ENCODE results near the gene ATP1B4.
"Not testable (repeated sequence)": the region's sequence is repeated elsewhere in the genome, so short reads cannot be mapped to it uniquely, and the experiment has no call there.

The ATP1B4 gene

GRCh38 chrX:120361764-120362305 lies at the start of gene ATP1B4:
Gene ATP1B4, plus strand, starts transcription at chrX:120362089. Its CDS starts 80 bp downstream, at chrX:120362169.
- DNase-seq, result no peak

GRCh38 chrX:120315776-120316175 lies 46.1 kb upstream of the ATP1B4 start:
- DNase-seq, result no peak

DNA sequence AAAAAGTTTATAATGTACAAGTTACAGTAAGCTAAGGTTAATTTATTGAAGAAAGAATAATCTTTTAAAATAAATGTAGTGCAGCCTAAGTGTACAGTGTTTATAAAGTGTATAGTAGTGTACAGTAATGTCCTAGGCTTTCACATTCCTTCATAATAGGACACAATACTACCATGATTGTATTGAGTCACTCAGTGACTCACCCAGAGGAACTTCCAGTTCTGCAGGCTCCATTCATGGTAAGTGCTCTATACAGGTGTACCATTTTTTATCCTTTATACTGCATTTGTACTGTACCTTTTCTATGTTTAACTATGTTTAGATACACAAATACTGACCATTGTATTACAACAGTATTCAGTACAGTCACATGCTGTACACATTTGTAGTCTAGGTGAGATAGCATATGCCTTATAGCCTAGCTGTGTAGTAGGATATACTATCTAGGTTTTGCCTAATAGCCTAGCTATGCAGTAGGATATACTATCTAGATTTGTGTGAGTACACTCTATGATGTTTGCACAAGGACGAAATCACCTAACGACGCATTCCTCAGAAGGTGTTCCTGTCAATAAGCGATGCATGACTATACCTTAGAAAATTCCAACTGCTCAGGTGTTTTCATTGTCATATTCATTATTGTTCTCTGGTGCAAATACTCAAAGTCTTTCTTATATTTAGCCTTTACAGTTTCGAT lies 45.2 kb upstream of the ATP1B4 start:
- DNase-seq, result no peak

- no peak for DNase-seq
Measured at GRCh38 chrX:120318411-120318810, 43.5 kb upstream of the ATP1B4 start.

DNA sequence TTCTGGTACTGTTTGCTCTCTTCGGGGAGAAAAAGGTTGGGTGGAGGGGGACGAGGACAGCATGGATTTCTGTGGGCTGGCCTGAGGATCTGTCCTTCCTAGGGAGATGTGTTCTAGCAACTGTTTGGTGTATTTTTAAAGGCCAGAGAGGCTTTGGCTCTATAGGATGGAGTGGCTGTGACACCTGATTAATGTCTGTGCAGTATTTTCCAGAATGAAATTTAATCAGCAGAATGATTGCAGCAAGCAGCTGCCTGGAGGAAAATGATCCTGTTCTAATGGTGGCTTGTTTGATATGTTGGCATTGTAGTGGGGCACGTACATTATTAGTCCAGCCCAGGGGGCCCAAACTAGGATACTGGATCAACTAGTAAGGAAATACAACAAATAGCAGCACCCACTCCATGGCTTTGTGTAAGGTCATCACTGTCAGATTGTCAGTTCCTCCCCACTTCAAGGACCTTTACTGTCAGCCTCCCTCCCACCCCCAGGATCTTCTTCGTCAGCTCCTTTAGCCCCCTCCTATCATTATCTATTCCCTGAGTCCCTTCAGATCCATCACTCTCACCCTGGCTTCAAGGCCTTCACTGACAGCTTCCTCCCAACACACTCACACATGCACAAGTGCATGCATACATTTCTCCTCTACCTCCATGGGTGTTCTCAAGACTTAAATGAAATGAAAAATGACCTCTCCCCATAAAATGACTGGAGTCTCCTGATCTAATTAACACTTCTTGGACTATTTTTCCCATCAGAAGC lies 40.2 kb upstream of the ATP1B4 start:
- DNase-seq, result no peak

DNA sequence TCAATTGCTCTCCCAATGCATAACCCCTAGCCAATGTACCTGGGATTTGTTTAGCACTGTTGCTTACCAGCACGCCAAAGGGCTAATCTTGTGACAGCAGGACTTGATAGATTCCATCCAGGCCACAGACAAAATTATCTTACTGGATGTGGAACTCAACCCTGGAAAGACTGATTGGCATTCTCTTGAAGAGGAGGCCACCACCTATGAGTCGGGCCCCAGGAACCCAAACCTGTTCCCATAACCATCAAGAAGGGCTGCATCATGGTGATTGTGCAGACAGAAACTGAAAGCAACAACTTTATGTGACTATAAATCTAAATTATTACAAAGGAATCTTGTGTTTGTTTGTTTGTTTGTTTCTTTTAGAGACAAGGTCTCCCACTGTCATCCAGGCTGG lies 30.8 kb upstream of the ATP1B4 start:
- DNase-seq, result no peak

DNA sequence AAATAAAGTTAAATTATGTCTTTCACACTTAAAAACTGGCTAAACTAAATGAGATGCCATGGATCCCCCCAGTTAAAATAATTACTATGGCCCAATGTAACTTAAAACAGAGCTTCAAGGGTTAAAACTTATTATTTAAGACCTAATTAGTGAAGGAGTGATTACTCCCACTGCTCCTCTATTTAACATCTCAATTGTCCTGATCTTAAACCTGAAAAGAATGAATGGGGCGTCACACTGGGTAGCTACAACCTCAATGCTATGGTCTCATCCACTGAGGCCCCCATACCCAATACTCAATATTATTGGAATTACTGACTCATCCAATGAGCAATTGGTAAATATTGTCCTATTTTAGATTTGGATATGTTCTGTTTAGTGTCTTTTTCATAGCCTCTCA lies 29.5 kb upstream of the ATP1B4 start:
- DNase-seq, result no peak

DNA sequence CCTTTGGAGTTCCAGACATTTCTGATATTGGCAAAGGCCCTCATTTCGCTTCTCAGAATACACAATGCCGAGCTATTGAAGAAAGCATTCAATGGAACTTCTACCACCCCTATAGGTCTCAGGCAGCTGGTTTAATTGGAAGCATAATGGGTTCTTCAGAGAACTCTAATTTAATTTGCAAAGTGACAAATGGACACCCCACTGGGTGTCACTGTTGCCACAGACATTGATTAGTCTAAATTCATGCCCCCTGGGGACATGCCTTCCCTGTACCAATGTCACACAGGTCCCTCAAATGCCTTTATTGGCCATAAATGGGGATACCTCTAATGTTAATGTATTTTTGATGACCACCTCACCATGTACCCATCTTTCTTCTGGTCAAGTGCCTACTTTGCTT lies 27.7 kb upstream of the ATP1B4 start:
- DNase-seq, result no peak

GRCh38 chrX:120334603-120335002 lies 27.3 kb upstream of the ATP1B4 start:
- DNase-seq, result no peak

DNA sequence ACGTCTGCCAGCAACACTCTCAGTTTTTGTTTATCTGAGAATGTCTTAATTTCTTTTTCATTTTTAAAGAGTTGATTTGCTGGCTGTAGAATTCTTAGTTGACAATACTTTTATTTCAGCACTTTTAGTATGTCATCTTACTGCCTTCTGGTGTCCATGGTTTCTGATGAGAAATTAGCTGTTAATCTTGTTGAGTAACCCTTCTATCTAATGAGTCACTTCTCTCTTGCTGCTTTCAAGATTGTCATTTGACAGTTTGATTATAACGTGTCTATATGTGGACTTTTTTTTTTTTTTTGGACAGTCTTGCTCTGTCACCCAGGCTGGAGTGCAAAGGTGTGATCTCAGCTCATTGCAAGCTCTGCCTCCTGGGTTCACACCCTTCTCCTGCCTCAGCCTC lies 26.6 kb upstream of the ATP1B4 start:
- DNase-seq, result no peak

GRCh38 chrX:120336899-120337298 lies 25.0 kb upstream of the ATP1B4 start:
- no peak for DNase-seq

- not testable (repeated sequence) for DNase-seq
Measured at GRCh38 chrX:120344566-120344965, 17.3 kb upstream of the ATP1B4 start.

- no peak for DNase-seq
Measured at GRCh38 chrX:120350450-120351138, 11.3 kb upstream of the ATP1B4 start.

- DNase-seq, result no peak
Measured at GRCh38 chrX:120356084-120356483, 5.8 kb upstream of the ATP1B4 start.

GRCh38 chrX:120357186-120357585 lies 4.7 kb upstream of the ATP1B4 start:
- DNase-seq, result no peak

GRCh38 chrX:120358737-120359456 lies 3.0 kb upstream of the ATP1B4 start:
- no peak for DNase-seq

- DNase-seq, result peak; percentile 21
Measured at GRCh38 chrX:120365320-120365719, 3.4 kb downstream of the ATP1B4 start.

GRCh38 chrX:120365968-120366367 lies 4.1 kb downstream of the ATP1B4 start:
- DNase-seq, result no peak

DNA sequence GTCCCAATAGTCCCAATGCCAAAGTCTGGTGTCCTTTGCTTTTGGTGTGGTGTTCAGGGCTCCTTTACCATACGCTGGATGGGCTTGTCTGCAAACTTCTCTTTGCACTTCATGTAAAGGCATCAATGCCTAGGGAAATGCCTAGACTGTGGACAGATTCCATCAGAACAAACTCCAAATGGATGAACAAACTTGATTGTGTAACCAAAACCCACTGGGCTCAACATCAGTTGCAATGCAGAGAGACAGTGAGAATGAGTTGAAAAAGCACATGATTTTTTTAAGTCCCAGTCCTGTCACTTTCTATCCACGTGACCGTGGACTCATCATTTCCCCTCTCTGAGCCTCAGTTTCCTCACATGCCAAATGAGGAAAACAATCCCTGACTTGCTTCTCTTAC lies 4.9 kb downstream of the ATP1B4 start:
- no peak for DNase-seq

DNA sequence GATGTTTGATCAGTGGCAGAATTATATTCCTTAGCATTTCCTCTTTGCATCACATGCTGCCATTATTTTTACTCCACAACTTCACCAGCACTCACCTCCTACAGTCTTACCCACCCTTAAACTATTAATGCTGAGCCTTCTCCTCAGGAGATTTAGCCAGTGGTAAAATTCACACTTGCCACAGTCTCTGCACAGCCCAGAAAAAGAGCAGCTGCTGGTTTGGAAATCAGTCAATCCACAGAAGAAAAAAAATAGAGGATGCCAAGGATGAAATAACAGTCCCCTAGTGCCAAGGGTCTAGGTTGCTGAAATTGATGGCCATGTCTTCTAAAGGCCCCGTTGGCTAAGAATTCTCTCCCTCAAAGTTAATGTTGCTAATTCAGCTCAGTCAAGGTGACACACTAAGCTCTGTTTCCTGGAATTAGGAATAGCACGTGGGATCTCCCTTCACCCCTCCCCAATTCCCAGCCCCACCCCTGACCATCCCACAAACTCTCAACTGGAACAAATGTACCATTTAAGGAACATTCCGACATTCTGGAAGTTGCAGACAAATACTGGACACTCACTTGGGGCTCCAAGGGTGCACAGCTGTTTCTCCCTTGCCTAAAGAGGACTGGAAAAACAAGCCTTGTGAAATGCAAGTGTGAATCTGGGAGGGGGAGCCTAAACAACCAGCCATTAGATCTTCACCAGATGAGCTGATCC lies 5.7 kb downstream of the ATP1B4 start:
- DNase-seq, result no peak

DNA sequence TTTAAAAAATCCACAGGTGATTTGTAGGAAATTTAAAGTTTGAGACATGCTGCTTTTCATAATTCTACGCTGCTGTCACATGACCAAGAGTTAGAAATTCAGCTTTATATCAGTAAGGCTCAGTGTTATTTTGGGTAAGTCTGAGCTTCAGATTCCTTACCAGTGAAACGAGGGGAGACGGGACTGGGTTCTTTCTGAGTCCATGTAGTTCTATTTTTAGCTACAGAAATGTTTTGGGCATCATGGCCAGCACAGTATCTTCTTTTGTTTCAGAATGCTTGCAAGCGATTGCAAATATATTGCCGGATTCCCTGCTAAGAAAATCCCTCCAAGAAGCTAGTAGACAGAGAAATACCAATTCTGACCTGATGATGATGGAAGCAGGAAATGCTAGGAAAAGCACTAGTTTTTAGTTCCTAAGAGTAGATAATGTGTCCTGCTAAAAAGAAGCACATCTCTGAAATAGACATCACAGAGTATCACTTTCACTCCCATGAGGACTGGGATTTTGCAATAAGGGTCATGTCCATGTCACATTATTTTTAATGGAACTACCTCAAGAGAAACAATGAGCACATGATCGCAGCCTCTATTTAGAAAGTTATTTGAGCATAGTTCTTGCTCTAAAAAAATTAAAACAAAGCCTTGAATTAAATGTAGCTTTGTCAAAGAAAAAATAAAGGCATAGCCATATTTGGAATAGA lies 10.9 kb downstream of the ATP1B4 start:
- DNase-seq, result no peak

GRCh38 chrX:120377179-120377578 lies 15.3 kb downstream of the ATP1B4 start:
- DNase-seq, result no peak
